ENCODE measurements around the gene MTX3.

DNA sequence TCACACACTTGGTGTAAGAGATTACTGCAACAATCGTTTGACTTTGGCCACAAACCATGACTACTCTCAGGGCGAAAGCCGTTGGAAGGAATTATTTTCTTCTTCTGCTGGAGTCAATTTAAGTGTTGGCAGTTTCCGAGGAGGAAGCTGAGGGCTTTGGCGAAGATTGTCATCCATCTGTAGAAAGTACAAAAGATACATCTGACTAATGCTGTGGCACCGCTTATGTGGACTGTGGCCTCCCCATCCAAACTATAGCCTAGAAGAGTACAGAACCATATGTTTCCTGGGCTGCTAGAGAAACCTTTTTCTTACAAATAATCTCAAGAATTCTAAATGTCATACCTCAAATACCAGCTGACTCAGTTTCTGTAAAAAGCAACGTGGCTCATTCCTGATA lies 7.4 kb downstream of the MTX3 start:
- TF ChIP-seq, protein P1, sequence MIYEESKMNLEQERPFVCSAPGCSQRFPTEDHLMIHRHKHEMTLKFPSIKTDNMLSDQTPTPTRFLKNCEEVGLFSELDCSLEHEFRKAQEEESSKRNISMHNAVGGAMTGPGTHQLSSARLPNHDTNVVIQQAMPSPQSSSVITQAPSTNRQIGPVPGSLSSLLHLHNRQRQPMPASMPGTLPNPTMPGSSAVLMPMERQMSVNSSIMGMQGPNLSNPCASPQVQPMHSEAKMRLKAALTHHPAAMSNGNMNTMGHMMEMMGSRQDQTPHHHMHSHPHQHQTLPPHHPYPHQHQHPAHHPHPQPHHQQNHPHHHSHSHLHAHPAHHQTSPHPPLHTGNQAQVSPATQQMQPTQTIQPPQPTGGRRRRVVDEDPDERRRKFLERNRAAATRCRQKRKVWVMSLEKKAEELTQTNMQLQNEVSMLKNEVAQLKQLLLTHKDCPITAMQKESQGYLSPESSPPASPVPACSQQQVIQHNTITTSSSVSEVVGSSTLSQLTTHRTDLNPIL (CRISPR knock-in tag; IDR thresholded peaks at IDR 0.05; ENCODE audit: low read depth), result no peak
- no peak for TF ChIP-seq ISL1 (CRISPR knock-in tag; IDR thresholded peaks at IDR 0.05)
- TF ChIP-seq, protein P2, sequence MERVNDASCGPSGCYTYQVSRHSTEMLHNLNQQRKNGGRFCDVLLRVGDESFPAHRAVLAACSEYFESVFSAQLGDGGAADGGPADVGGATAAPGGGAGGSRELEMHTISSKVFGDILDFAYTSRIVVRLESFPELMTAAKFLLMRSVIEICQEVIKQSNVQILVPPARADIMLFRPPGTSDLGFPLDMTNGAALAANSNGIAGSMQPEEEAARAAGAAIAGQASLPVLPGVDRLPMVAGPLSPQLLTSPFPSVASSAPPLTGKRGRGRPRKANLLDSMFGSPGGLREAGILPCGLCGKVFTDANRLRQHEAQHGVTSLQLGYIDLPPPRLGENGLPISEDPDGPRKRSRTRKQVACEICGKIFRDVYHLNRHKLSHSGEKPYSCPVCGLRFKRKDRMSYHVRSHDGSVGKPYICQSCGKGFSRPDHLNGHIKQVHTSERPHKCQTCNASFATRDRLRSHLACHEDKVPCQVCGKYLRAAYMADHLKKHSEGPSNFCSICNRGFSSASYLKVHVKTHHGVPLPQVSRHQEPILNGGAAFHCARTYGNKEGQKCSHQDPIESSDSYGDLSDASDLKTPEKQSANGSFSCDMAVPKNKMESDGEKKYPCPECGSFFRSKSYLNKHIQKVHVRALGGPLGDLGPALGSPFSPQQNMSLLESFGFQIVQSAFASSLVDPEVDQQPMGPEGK (CRISPR knock-in tag; IDR thresholded peaks at IDR 0.05; ENCODE audit: borderline replicate concordance), result no peak
- no peak for TF ChIP-seq SNAI2 (CRISPR knock-in tag; IDR thresholded peaks at IDR 0.05)
- TF ChIP-seq ESRRG (CRISPR knock-in tag; IDR thresholded peaks at IDR 0.05), result no peak
- TF ChIP-seq ZNF565 (CRISPR knock-in tag; conservative IDR thresholded peaks at IDR 0.05; ENCODE audit: low read depth), result no peak
- no peak for TF ChIP-seq RARB (CRISPR knock-in tag; IDR thresholded peaks at IDR 0.05)
- no peak for TF ChIP-seq CSDC2 (CRISPR knock-in tag; IDR thresholded peaks at IDR 0.05)
- no peak for TF ChIP-seq ZC3H10 (CRISPR knock-in tag; IDR thresholded peaks at IDR 0.05)
- no peak for TF ChIP-seq ZFP3 (CRISPR knock-in tag; IDR thresholded peaks at IDR 0.05)
- TF ChIP-seq BACH2 (CRISPR knock-in tag; IDR thresholded peaks at IDR 0.05; ENCODE audit: borderline replicate concordance), result no peak

Data from SK-N-SH treated with all-trans-retinoic acid at 6 μM for 48 hours (cell line).